ENCODE measurements around the gene YEATS2. TPM values are rescaled to one million over a fixed set of nuclear protein-coding genes. Genes with fewer than 3 reads are reported as not detected.

The YEATS2 gene
- total and polyA plus RNA-seq, 7 donors = 1.8 to 8.9 (median 4.6) TPM

DNA sequence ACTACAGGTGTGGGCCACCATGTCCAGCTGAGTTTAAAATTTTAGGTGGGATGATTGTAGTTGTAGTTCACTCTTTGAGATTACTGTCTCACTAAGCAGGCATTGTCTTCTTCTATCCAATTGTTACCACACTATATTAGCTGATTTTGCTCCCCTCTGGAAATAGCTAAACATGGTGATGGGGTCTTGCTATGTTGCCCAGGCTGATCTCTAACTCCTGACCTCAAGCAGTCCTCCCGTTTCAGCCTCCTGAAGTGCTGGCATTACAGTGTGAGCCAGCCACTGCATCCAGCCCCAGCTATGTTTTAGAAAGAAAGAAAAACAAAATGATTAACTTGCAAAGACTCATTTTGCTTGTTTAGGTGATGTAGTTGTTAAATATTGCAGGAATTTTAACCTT lies 30.6 kb downstream of the YEATS2 start:
- no peak overlapping the region for H3K4me3 ChIP-seq
- intact Hi-C loops (cut with DNase I) = no loop called here
- WGBS, 3 donors = 88 to 100% (median 97%) methylated on average over 1 of the region's 1 CpG
- no peaks in the 10 kb centered on the region for H3K4me1 ChIP-seq
- TF ChIP-seq, protein P1, sequence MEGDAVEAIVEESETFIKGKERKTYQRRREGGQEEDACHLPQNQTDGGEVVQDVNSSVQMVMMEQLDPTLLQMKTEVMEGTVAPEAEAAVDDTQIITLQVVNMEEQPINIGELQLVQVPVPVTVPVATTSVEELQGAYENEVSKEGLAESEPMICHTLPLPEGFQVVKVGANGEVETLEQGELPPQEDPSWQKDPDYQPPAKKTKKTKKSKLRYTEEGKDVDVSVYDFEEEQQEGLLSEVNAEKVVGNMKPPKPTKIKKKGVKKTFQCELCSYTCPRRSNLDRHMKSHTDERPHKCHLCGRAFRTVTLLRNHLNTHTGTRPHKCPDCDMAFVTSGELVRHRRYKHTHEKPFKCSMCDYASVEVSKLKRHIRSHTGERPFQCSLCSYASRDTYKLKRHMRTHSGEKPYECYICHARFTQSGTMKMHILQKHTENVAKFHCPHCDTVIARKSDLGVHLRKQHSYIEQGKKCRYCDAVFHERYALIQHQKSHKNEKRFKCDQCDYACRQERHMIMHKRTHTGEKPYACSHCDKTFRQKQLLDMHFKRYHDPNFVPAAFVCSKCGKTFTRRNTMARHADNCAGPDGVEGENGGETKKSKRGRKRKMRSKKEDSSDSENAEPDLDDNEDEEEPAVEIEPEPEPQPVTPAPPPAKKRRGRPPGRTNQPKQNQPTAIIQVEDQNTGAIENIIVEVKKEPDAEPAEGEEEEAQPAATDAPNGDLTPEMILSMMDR (IDR thresholded peaks at IDR 0.05) = no peak
- no peaks in the 10 kb centered on the region for H3K9me3 ChIP-seq
- ATAC-seq (no peak), DNase-seq (no peak)
- no peaks in the 10 kb centered on the region for H3K27me3 ChIP-seq (ENCODE audit: insufficient read depth in 3 of 3, low read length in 2 of 3)
- H3K27ac ChIP-seq = no peak overlapping the region
- H3K36me3 ChIP-seq (ENCODE audit: insufficient read depth in 1 of 2, low read depth in 1 of 2) = peaks cover 0 to 85% of the 10 kb centered on the region in 2 donors

- intact Hi-C loops (cut with DNase I) = no loop called here
- no peaks in the 10 kb centered on the region for H3K4me1 ChIP-seq
Measured at GRCh38 chr3:183730361-183730760, 32.8 kb downstream of the YEATS2 start.

GRCh38 chr3:183731611-183732010 lies 34.0 kb downstream of the YEATS2 start:
- no peaks in the 10 kb centered on the region for H3K4me1 ChIP-seq
- TF ChIP-seq, protein P1 (IDR thresholded peaks at IDR 0.05) = no peak
- no peak overlapping the region for H3K27ac ChIP-seq
- DNase-seq (no peak), ATAC-seq (no peak)
- H3K9me3 ChIP-seq = no peaks in the 10 kb centered on the region
- peaks cover 0 to 81% of the 10 kb centered on the region in 2 donors for H3K36me3 ChIP-seq (ENCODE audit: insufficient read depth in 1 of 2, low read depth in 1 of 2)
- no peak overlapping the region for H3K4me3 ChIP-seq
- no peaks in the 10 kb centered on the region for H3K27me3 ChIP-seq (ENCODE audit: insufficient read depth in 3 of 3, low read length in 2 of 3)
- WGBS, 3 donors = 94 to 96% (median 94%) methylated on average over 5 of the region's 5 CpGs
- intact Hi-C loops (cut with DNase I) = no loop called here

More at GRCh38 chr3:183730361-183730760, 32.8 kb downstream of the YEATS2 start:
- Histone ChIP-seq H3K27me3 (ENCODE audit: insufficient read depth in 3 of 3, low read length in 2 of 3) (no peaks in the 10 kb centered on the region), H3K9me3 (no peaks in the 10 kb centered on the region), H3K36me3 (ENCODE audit: insufficient read depth in 1 of 2, low read depth in 1 of 2) (peaks cover 0 to 81% of the 10 kb centered on the region in 2 donors), H3K4me3 (no peak overlapping the region), H3K27ac (no peak overlapping the region)
- 83 to 94% (median 88%) methylated on average over 2 of the region's 2 CpGs for WGBS, 3 donors
- TF ChIP-seq, protein P1 (IDR thresholded peaks at IDR 0.05) = no peak
- ATAC-seq (no peak), DNase-seq (no peak)

- Histone ChIP-seq H3K9me3 (no peaks in the 10 kb centered on the region), H3K27me3 (ENCODE audit: insufficient read depth in 3 of 3, low read length in 2 of 3) (no peaks in the 10 kb centered on the region), H3K4me3 (no peak overlapping the region), H3K27ac (no peak overlapping the region), H3K4me1 (no peaks in the 10 kb centered on the region), H3K36me3 (ENCODE audit: insufficient read depth in 1 of 2, low read depth in 1 of 2) (peaks cover 4 to 78% of the 10 kb centered on the region in 2 donors)
- intact Hi-C loops (cut with DNase I) = no loop called here
- WGBS, 3 donors = 86 to 92% (median 91%) methylated on average over 7 of the region's 7 CpGs
- TF ChIP-seq, protein P1 (IDR thresholded peaks at IDR 0.05) = no peak
- DNase-seq (no peak), ATAC-seq (no peak)
Measured at GRCh38 chr3:183733553-183733952, 36.0 kb downstream of the YEATS2 start.
